SK-N-SH treated with all-trans-retinoic acid at 6 μM for 48 hours (cell line): Measurements from ENCODE around the gene KEL.
A peak's percentile ranks its signal among the peaks of the same experiment; 100 is the strongest.

Experiments used
- ATAC-seq: fragments of 200-7000 bp; cut with Tn5 transposase; 3 replicates; pipeline ENCODE4 v1.9.1; 2020; ENCODE audit warnings: mild to moderate bottlenecking, moderate library complexity
- ARNTL ChIP-seq: fragments of 450-650 bp; formaldehyde crosslinking; IDR thresholded peaks from 2 replicates; pipeline ENCODE4 v1.5.0; 2020; ENCODE audit warnings: low read depth, mild to moderate bottlenecking, moderate library complexity, borderline replicate concordance
- CSDC2 ChIP-seq: fragments of 250-450 bp; sonication (Bioruptor Pico); IDR thresholded peaks from 2 replicates; pipeline ENCODE4 v1.5.0; 2020; ENCODE audit warnings: mild to moderate bottlenecking, moderate library complexity
- CSRNP3 ChIP-seq: fragments of 250-450 bp; sonication (Bioruptor Pico); IDR thresholded peaks from 2 replicates; pipeline ENCODE4 v1.5.1; 2021; ENCODE audit warnings: mild to moderate bottlenecking, moderate library complexity
- GLIS3 ChIP-seq: fragments of 250-450 bp; sonication (Bioruptor Pico); IDR thresholded peaks from 2 replicates; pipeline ENCODE4 v1.5.0; 2020; ENCODE audit warnings: mild to moderate bottlenecking, moderate library complexity
- ISL1 ChIP-seq: fragments of 250-450 bp; sonication (Bioruptor Pico); IDR thresholded peaks from 2 replicates; pipeline ENCODE4 v2.1.2; 2022; ENCODE audit warnings: mild to moderate bottlenecking, moderate library complexity
- POU6F1 ChIP-seq: fragments of 250-450 bp; sonication (Bioruptor Pico); IDR thresholded peaks from 2 replicates; pipeline ENCODE4 v1.8.0; 2021; ENCODE audit warnings: low read depth, mild to moderate bottlenecking, moderate library complexity, borderline replicate concordance
- PPARA ChIP-seq: fragments of 250-450 bp; sonication (Bioruptor Pico); IDR thresholded peaks from 2 replicates; pipeline ENCODE4 v1.5.0; 2020; ENCODE audit warnings: mild to moderate bottlenecking, borderline replicate concordance
- SNAI2 ChIP-seq: fragments of 250-450 bp; sonication (Bioruptor Pico); IDR thresholded peaks from 2 replicates; pipeline ENCODE4 v1.5.0; 2020; ENCODE audit warnings: mild to moderate bottlenecking, moderate library complexity
- TOX ChIP-seq: fragments of 250-450 bp; sonication (Bioruptor Pico); IDR thresholded peaks from 2 replicates; pipeline ENCODE4 v1.8.0; 2021; ENCODE audit warnings: mild to moderate bottlenecking, moderate library complexity, borderline replicate concordance
- ZC3H10 ChIP-seq: fragments of 250-450 bp; sonication (Bioruptor Pico); IDR thresholded peaks from 2 replicates; pipeline ENCODE4 v1.5.1; 2021; ENCODE audit warnings: mild to moderate bottlenecking, moderate library complexity
- ZFP3 ChIP-seq: fragments of 250-450 bp; sonication (Bioruptor Pico); IDR thresholded peaks from 2 replicates; pipeline ENCODE4 v1.5.0; 2020; ENCODE audit warnings: mild to moderate bottlenecking, moderate library complexity
- ZFP30 ChIP-seq: fragments of 450-650 bp; formaldehyde crosslinking; IDR thresholded peaks from 2 replicates; pipeline ENCODE4 v1.5.0; 2022; ENCODE audit warnings: mild to moderate bottlenecking, moderate library complexity
- ZNF565 ChIP-seq: fragments of 450-650 bp; formaldehyde crosslinking; conservative IDR thresholded peaks from 2 replicates; pipeline ENCODE4 v1.5.0; 2020; ENCODE audit warnings: low read depth, mild to moderate bottlenecking, moderate library complexity
- ZNF70 ChIP-seq: fragments of 450-650 bp; formaldehyde crosslinking; IDR thresholded peaks from 2 replicates; pipeline ENCODE4 v1.5.0; 2020; ENCODE audit warnings: mild to moderate bottlenecking, moderate library complexity
- ZNF8 ChIP-seq: fragments of 450-650 bp; formaldehyde crosslinking; IDR thresholded peaks from 2 replicates; pipeline ENCODE4 v1.5.0; 2020; ENCODE audit warnings: mild to moderate bottlenecking, moderate library complexity
- TF ChIP-seq, protein P1 (sequence below): fragments of 250-450 bp; sonication (Bioruptor Pico); IDR thresholded peaks from 2 replicates; pipeline ENCODE4 v1.5.0; 2020; ENCODE audit warnings: mild to moderate bottlenecking, moderate library complexity
- TF ChIP-seq, protein P2 (sequence below): fragments of 250-450 bp; sonication (Bioruptor Pico); IDR thresholded peaks from 2 replicates; pipeline ENCODE4 v1.8.0; 2020; ENCODE audit warnings: mild to moderate bottlenecking, moderate library complexity, borderline replicate concordance

The KEL gene

DNA sequence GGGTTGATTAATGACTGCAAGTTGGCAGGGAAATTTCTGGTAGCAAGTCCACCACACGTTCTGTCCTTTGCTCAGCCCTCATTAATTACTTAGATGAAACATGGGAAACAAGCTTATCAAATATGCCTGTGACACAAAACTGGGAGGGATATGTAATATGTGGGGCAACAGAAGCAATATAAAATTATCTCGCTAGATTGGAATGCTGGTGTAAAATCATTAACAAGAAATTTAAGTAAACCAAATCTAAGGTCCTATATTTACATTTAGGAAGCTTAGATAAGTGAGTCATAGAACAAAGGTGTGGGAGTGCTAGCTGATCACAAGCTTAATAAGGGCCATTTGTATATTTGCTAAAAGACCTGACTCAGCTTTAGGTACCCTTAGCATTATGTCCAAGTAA, 52.1 kb downstream of the KEL start (continued):
- no peak for TF ChIP-seq CSRNP3
- TF ChIP-seq POU6F1 (CRISPR knock-in tag), result no peak
- no peak for TF ChIP-seq ZFP30 (CRISPR knock-in tag)

DNA sequence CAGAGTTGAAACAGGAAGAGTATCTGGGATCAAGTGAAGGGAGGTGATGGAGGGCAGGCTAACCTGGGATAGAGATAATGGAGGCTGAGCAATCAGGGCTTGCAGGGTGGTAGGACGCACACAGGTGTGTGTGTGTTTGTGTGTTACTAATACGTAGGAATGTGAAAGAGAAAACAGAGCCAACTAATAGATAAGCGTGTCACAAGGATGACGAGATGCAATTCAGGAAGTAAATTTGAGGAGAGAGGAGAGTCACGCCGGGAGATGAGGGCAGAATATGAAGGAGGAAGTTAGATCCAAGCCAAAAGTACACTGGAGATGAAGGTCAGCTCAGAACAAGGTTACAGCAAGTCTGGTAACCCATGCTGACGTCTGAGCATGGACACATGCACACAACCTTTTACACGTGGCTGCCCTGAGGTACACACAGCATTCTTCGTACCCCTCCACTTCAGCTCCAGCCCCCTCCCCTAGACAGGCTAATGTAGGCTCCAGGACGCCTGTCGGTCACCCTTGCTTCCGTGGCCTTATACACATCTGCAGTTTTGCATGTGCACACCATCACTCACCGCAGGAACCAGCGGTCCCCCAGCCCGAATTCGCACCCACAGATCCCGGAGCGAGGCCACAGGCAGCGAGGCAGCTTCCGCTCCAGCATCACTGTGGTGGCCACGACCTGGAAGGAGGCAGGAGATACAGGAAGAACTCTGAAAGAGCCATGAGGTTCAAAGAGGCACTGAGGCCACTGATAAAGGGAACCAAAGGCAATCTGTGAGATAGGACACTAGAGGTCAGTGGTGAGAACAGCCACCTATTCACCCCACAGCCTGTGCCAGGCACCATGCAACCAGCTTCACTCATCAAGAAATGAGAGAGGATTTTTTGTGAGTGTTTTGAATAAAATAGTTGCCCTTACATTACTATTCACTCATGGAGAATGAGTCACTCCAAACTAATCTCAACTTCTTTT, 53.0 kb downstream of the KEL start:
- TF ChIP-seq ZFP30 (CRISPR knock-in tag) (no peak), ZNF70 (CRISPR knock-in tag) (no peak), GLIS3 (CRISPR knock-in tag) (no peak), ZNF565 (CRISPR knock-in tag) (no peak), ZC3H10 (CRISPR knock-in tag) (no peak), SNAI2 (CRISPR knock-in tag) (no peak), PPARA (CRISPR knock-in tag) (no peak), ZFP3 (CRISPR knock-in tag) (no peak), CSDC2 (CRISPR knock-in tag) (no peak), CSRNP3 (no peak), POU6F1 (CRISPR knock-in tag) (no peak), TOX (CRISPR knock-in tag) (no peak), ISL1 (CRISPR knock-in tag) (no peak)
- TF ChIP-seq, protein P1, sequence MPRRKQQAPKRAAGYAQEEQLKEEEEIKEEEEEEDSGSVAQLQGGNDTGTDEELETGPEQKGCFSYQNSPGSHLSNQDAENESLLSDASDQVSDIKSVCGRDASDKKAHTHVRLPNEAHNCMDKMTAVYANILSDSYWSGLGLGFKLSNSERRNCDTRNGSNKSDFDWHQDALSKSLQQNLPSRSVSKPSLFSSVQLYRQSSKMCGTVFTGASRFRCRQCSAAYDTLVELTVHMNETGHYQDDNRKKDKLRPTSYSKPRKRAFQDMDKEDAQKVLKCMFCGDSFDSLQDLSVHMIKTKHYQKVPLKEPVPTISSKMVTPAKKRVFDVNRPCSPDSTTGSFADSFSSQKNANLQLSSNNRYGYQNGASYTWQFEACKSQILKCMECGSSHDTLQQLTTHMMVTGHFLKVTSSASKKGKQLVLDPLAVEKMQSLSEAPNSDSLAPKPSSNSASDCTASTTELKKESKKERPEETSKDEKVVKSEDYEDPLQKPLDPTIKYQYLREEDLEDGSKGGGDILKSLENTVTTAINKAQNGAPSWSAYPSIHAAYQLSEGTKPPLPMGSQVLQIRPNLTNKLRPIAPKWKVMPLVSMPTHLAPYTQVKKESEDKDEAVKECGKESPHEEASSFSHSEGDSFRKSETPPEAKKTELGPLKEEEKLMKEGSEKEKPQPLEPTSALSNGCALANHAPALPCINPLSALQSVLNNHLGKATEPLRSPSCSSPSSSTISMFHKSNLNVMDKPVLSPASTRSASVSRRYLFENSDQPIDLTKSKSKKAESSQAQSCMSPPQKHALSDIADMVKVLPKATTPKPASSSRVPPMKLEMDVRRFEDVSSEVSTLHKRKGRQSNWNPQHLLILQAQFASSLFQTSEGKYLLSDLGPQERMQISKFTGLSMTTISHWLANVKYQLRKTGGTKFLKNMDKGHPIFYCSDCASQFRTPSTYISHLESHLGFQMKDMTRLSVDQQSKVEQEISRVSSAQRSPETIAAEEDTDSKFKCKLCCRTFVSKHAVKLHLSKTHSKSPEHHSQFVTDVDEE (CRISPR knock-in tag), result no peak
- TF ChIP-seq, protein P2, sequence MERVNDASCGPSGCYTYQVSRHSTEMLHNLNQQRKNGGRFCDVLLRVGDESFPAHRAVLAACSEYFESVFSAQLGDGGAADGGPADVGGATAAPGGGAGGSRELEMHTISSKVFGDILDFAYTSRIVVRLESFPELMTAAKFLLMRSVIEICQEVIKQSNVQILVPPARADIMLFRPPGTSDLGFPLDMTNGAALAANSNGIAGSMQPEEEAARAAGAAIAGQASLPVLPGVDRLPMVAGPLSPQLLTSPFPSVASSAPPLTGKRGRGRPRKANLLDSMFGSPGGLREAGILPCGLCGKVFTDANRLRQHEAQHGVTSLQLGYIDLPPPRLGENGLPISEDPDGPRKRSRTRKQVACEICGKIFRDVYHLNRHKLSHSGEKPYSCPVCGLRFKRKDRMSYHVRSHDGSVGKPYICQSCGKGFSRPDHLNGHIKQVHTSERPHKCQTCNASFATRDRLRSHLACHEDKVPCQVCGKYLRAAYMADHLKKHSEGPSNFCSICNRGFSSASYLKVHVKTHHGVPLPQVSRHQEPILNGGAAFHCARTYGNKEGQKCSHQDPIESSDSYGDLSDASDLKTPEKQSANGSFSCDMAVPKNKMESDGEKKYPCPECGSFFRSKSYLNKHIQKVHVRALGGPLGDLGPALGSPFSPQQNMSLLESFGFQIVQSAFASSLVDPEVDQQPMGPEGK (CRISPR knock-in tag), result no peak
- ATAC-seq, result peak; percentile 89

DNA sequence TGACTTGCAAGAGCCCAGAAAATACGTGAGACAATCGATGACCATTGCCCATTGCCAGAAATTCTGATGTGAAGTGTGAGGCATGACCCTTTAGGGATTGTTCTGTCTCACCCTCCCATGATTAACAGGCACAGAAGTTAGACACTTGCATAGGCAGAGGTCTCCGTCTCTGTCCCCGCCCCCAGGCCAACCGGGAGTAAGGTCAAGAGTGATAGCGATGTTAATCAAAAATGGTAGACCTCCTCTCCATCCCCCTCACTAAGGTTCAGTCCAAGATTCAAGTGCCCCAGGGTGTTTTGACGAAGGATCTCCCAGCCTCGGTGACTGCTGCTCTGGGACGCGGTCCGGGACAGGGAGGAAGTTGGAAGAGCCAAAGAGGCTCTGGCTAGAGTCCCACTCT, 53.9 kb downstream of the KEL start:
- ATAC-seq, result no peak
- TF ChIP-seq GLIS3 (CRISPR knock-in tag) (no peak), ARNTL (no peak), ZFP3 (CRISPR knock-in tag) (no peak), ZNF8 (CRISPR knock-in tag) (no peak), POU6F1 (CRISPR knock-in tag) (no peak), PPARA (CRISPR knock-in tag) (no peak), ZC3H10 (CRISPR knock-in tag) (no peak), CSRNP3 (no peak)
- TF ChIP-seq, protein P1 (CRISPR knock-in tag), result no peak
